ENCODE results near the gene KLHL29. TPM values are rescaled to one million over a fixed set of nuclear protein-coding genes. Genes with fewer than 3 reads are reported as not detected.

Gene KLHL29
- total RNA-seq, 1 experiment from 2014 or later: 16.7 TPM

GRCh38 chr2:23520256-23520655 is 135.3 kb downstream of the KLHL29 start:
- Histone ChIP-seq H3K36me3 (ENCODE audit: control insufficient read depth in 1 of 2, insufficient read depth in 2 of 2, low read length in 2 of 2) (no peaks in the 10 kb centered on the region), H2AFZ (ENCODE audit: low read depth, low read length, poor library complexity, severe bottlenecking) (no peak overlapping the region), H3K9ac (ENCODE audit: low read length) (no peak overlapping the region), H4K20me1 (ENCODE audit: insufficient read depth) (no peaks in the 10 kb centered on the region), H3K4me3 (replicated peaks in 1 of 2; ENCODE audit: low read depth in 1 of 2, low read length in 2 of 2) (no peak overlapping the region), H3K9me3 (ENCODE audit: control insufficient read depth in 1 of 2, insufficient read depth in 1 of 2, low read depth in 1 of 2, low read length in 2 of 2) (no peaks in the 10 kb centered on the region), H3K4me1 (ENCODE audit: control insufficient read depth in 1 of 2, insufficient read depth in 2 of 2, low read length in 2 of 2) (peaks cover 14 to 26% of the 10 kb centered on the region in 2 experiments), H3K4me2 (ENCODE audit: low read length) (no peak overlapping the region), H3K27ac (ENCODE audit: low read depth, low read length) (no peak overlapping the region), H3K9me2 (ENCODE audit: insufficient read depth) (no peaks in the 10 kb centered on the region), H3K79me2 (ENCODE audit: insufficient read depth, low read length) (no peaks in the 10 kb centered on the region), H3K27me3 (ENCODE audit: insufficient read depth, low read length) (no peaks in the 10 kb centered on the region)
- CTCF ChIA-PET: no interaction called here
- no peak for ATAC-seq
- no TSS peak for BruUV-seq (replicated peaks)
- intact Hi-C loops (cut with micrococcal nuclease): no loop called here
- RAD21 ChIA-PET (ENCODE audit: low non-redundant PET in 1 of 2, low total read pairs in 2 of 2, uncharacterized antibody in 2 of 2, unreplicated experiment in 2 of 2): no interaction called here
- DNase-seq (ENCODE audit: low read depth, low spot score): no peak
- POLR2A ChIA-PET: no interaction called here
- TF ChIP-seq POLR2AphosphoS5 (IDR thresholded peaks at IDR 0.05; ENCODE audit: low read depth, low read length): no peak
- TF ChIP-seq MAX (IDR thresholded peaks at IDR 0.05): no peak
- TF ChIP-seq REST (IDR thresholded peaks at IDR 0.05; ENCODE audit: low read depth): no peak
- TF ChIP-seq TCF7L2 (IDR thresholded peaks at IDR 0.05; ENCODE audit: borderline replicate concordance, extremely low read depth, insufficient read depth, insufficient read length): no peak
- TF ChIP-seq EGR1 (IDR thresholded peaks at IDR 0.05; ENCODE audit: low read depth): no peak
- TF ChIP-seq CEBPB (IDR thresholded peaks at IDR 0.05; ENCODE audit: low read depth): no peak
- TF ChIP-seq EZH2 (IDR thresholded peaks at IDR 0.05): no peak
- no peak for TF ChIP-seq YY1 (IDR thresholded peaks at IDR 0.05; ENCODE audit: extremely low read depth, insufficient replicate concordance, low read depth, low read length)
- no peak for TF ChIP-seq EZH2phosphoT487 (IDR thresholded peaks at IDR 0.05; ENCODE audit: borderline replicate concordance)
- no peak for TF ChIP-seq SRF (IDR thresholded peaks at IDR 0.05; ENCODE audit: low read depth)
- TF ChIP-seq JUND (IDR thresholded peaks at IDR 0.05): no peak
